ENCODE measurements around the gene PSMA2.

Gene PSMA2

GRCh38 chr7:42940985-42941847 lies 9.2 kb upstream of the PSMA2 start:
- peak; percentile 56 to 59 for DNase-seq (ENCODE audit: low read depth in 1 of 2, low spot score in 1 of 2)

GRCh38 chr7:42939457-42940240 lies 7.7 kb upstream of the PSMA2 start:
- peak in 1 of 2 donors; percentile 5 for DNase-seq (ENCODE audit: low read depth in 1 of 2, low spot score in 1 of 2)

- DNase-seq (ENCODE audit: low read depth in 1 of 2, low spot score in 1 of 2): no peak
Observed at GRCh38 chr7:42935861-42936260, 3.9 kb upstream of the PSMA2 start.

GRCh38 chr7:42934291-42934690 lies 2.3 kb upstream of the PSMA2 start:
- DNase-seq (ENCODE audit: low read depth in 1 of 2, low spot score in 1 of 2): no peak

- DNase-seq (ENCODE audit: low read depth in 1 of 2, low spot score in 1 of 2): no peak
Observed at GRCh38 chr7:42932811-42933591, 1.0 kb upstream of the PSMA2 start.

- DNase-seq (ENCODE audit: low read depth in 1 of 2, low spot score in 1 of 2): no peak
Observed at GRCh38 chr7:42931447-42931833, 534 bp downstream of the PSMA2 start.

GRCh38 chr7:42930889-42931288 lies 1.1 kb downstream of the PSMA2 start:
- no peak for DNase-seq (ENCODE audit: low read depth in 1 of 2, low spot score in 1 of 2)

- DNase-seq (ENCODE audit: low read depth in 1 of 2, low spot score in 1 of 2): no peak
Observed at GRCh38 chr7:42929449-42929848, 2.5 kb downstream of the PSMA2 start.

- no peak for DNase-seq (ENCODE audit: low read depth in 1 of 2, low spot score in 1 of 2)
Observed at GRCh38 chr7:42928754-42929153, 3.2 kb downstream of the PSMA2 start.

- DNase-seq (ENCODE audit: low read depth in 1 of 2, low spot score in 1 of 2): no peak
Observed at GRCh38 chr7:42926204-42926603, 5.8 kb downstream of the PSMA2 start.

- DNase-seq (ENCODE audit: low read depth in 1 of 2, low spot score in 1 of 2): no peak
Observed at GRCh38 chr7:42925630-42926029, 6.3 kb downstream of the PSMA2 start.

- no peak for DNase-seq (ENCODE audit: low read depth in 1 of 2, low spot score in 1 of 2)
Observed at GRCh38 chr7:42924223-42924838, 7.6 kb downstream of the PSMA2 start.

- no peak for DNase-seq (ENCODE audit: low read depth in 1 of 2, low spot score in 1 of 2)
Observed at GRCh38 chr7:42922017-42922753, 9.8 kb downstream of the PSMA2 start.

- DNase-seq (ENCODE audit: low read depth in 1 of 2, low spot score in 1 of 2): no peak
Observed at GRCh38 chr7:42915356-42915755, 16.6 kb downstream of the PSMA2 start.

- DNase-seq (ENCODE audit: low read depth in 1 of 2, low spot score in 1 of 2): no peak
Observed at GRCh38 chr7:42914421-42915045, 17.4 kb downstream of the PSMA2 start.

GRCh38 chr7:42914009-42914408 lies 18.0 kb downstream of the PSMA2 start:
- DNase-seq (ENCODE audit: low read depth in 1 of 2, low spot score in 1 of 2): no peak

GRCh38 chr7:42913591-42913990 lies 18.4 kb downstream of the PSMA2 start:
- no peak for DNase-seq (ENCODE audit: low read depth in 1 of 2, low spot score in 1 of 2)

GRCh38 chr7:42911454-42912447 lies 20.2 kb downstream of the PSMA2 start, which contains the start of gene C7orf25:
C7orf25 (minus strand) TSS chr7:42912070; CDS start chr7:42910900, 1,170 bp downstream.
- DNase-seq (ENCODE audit: low read depth in 1 of 2, low spot score in 1 of 2): peak; percentile 92 to 95

GRCh38 chr7:42910306-42910705 lies 21.7 kb downstream of the PSMA2 start:
- no peak for DNase-seq (ENCODE audit: low read depth in 1 of 2, low spot score in 1 of 2)
